Trophoblast cell (in vitro differentiated cells and primary cell): Measurements from ENCODE around the gene AFG1L.

ENCODE experiments used
- DNase-seq, 2 donors: peaks; one replicate each; pipeline ENCODE4 v3.0.0-alpha.2; 2016
- H2AFZ ChIP-seq: 2 replicates; pipeline ENCODE4 v1.6.1; 2013; ENCODE audit warnings: low read length, moderate library complexity, mild to moderate bottlenecking; ENCODE audit not compliant: insufficient read depth, poor library complexity
- H2AK5ac ChIP-seq: 2 replicates; pipeline ENCODE4 v1.6.1; 2013; ENCODE audit warnings: mild to moderate bottlenecking, low read length
- H2BK120ac ChIP-seq: 2 replicates; pipeline ENCODE4 v1.6.1; 2013; ENCODE audit warnings: low read length, mild to moderate bottlenecking, moderate library complexity; ENCODE audit not compliant: insufficient read depth, poor library complexity
- H2BK12ac ChIP-seq: 2 replicates; pipeline ENCODE4 v1.6.1; 2013; ENCODE audit warnings: mild to moderate bottlenecking, low read length, moderate library complexity
- H2BK5ac ChIP-seq: 2 replicates; pipeline ENCODE4 v1.6.1; 2013; ENCODE audit warnings: low read length, low read depth, moderate library complexity, mild to moderate bottlenecking; ENCODE audit not compliant: poor library complexity
- H3K14ac ChIP-seq: 2 replicates; pipeline ENCODE4 v1.6.1; 2013; ENCODE audit warnings: mild to moderate bottlenecking, low read length
- H3K18ac ChIP-seq: 2 replicates; pipeline ENCODE4 v1.6.1; 2013; ENCODE audit warnings: mild to moderate bottlenecking, low read length
- H3K23ac ChIP-seq: 2 replicates; pipeline ENCODE4 v1.6.1; 2013; ENCODE audit warnings: low read length
- H3K27ac ChIP-seq: 2 replicates; pipeline ENCODE4 v1.5.1; 2013; ENCODE audit warnings: low read depth, mild to moderate bottlenecking, inconsistent platforms, low read length, moderate library complexity
- H3K27me3 ChIP-seq: 2 replicates; pipeline ENCODE4 v1.6.1; 2013; ENCODE audit warnings: inconsistent platforms, mild to moderate bottlenecking, low read length, moderate library complexity; ENCODE audit not compliant: insufficient read depth
- H3K36me3 ChIP-seq, 2 experiments: 1 replicate in 1 of 2; 2 replicates in 1 of 2; pipeline ENCODE4 v1.6.1; 2013; ENCODE audit warnings: low read length in 2 of 2, mild to moderate bottlenecking in 2 of 2, moderate library complexity in 1 of 2; ENCODE audit not compliant: insufficient read depth in 2 of 2, control insufficient read depth in 1 of 2
- H3K4ac ChIP-seq: 2 replicates; pipeline ENCODE4 v1.6.1; 2013; ENCODE audit warnings: low read depth, mild to moderate bottlenecking, low read length, moderate library complexity
- H3K4me1 ChIP-seq, 2 experiments: 1 replicate in 1 of 2; 2 replicates in 1 of 2; pipeline ENCODE4 v1.6.1; 2013; ENCODE audit warnings: low read length in 2 of 2, mild to moderate bottlenecking in 2 of 2, moderate library complexity in 1 of 2; ENCODE audit not compliant: insufficient read depth in 2 of 2, control insufficient read depth in 1 of 2
- H3K4me2 ChIP-seq: 2 replicates; pipeline ENCODE4 v1.6.1; 2013; ENCODE audit warnings: inconsistent platforms, mild to moderate bottlenecking, low read length, moderate library complexity
- H3K4me3 ChIP-seq: 2 replicates; pipeline ENCODE4 v1.5.1; 2013; ENCODE audit warnings: mild to moderate bottlenecking, low read depth, low read length, inconsistent platforms
- H3K79me1 ChIP-seq: one replicate; pipeline ENCODE4 v1.6.1; 2013; ENCODE audit warnings: low read length
- H3K79me2 ChIP-seq: 2 replicates; pipeline ENCODE4 v1.6.1; 2013; ENCODE audit warnings: low read length, mild to moderate bottlenecking; ENCODE audit not compliant: control insufficient read depth, insufficient read depth, poor library complexity
- H3K9ac ChIP-seq: 2 replicates; pipeline ENCODE4 v1.6.1; 2013; ENCODE audit warnings: mild to moderate bottlenecking, low read length
- H3K9me3 ChIP-seq: 2 replicates; pipeline ENCODE4 v1.6.1; 2013; ENCODE audit warnings: low read depth, mild to moderate bottlenecking, control low read depth, inconsistent platforms, low read length; ENCODE audit not compliant: insufficient read depth
- H4K12ac ChIP-seq: 2 replicates; pipeline ENCODE4 v1.6.1; 2013; ENCODE audit warnings: low read depth, mild to moderate bottlenecking, low read length, moderate library complexity
- H4K8ac ChIP-seq: 2 replicates; pipeline ENCODE4 v1.6.1; 2013; ENCODE audit warnings: low read depth, mild to moderate bottlenecking, low read length, moderate library complexity
- H4K91ac ChIP-seq: one replicate; pipeline ENCODE4 v1.6.1; 2013; ENCODE audit warnings: low read depth, mild to moderate bottlenecking, low read length, moderate library complexity
- WGBS: extraction: QIAGEN DNeasy Blood & Tissue Kit; methylation state at CpG from one replicate; pipeline ENCODE4 v1.1.7; 2013; ENCODE audit warnings: missing lambda C conversion rate; ENCODE audit not compliant: insufficient read length, insufficient coverage; ENCODE audit errors: extremely low coverage; 5-methylcytosine and 5-hydroxymethylcytosine counted together

AFG1L gene

GRCh38 chr6:108473197-108473596 is 178.3 kb downstream of the AFG1L start:
- H2BK12ac ChIP-seq = no peak overlapping the region
- no peak overlapping the region for H3K18ac ChIP-seq
- H3K23ac ChIP-seq = no peak overlapping the region
- H4K12ac ChIP-seq = no peak overlapping the region
- no peak overlapping the region for H3K4me2 ChIP-seq
- H3K79me1 ChIP-seq = no peaks in the 10 kb centered on the region
- H2AK5ac ChIP-seq = no peak overlapping the region
- H3K9me3 ChIP-seq = no peaks in the 10 kb centered on the region
- no CpG with 5 or more reads among the region's 2 CpGs for WGBS
- H3K4me3 ChIP-seq = no peak overlapping the region
- H4K8ac ChIP-seq = no peak overlapping the region
- H3K36me3 ChIP-seq = no peaks in the 10 kb centered on the region
- no peak overlapping the region for H2BK120ac ChIP-seq
- H2AFZ ChIP-seq = no peak overlapping the region
- H3K79me2 ChIP-seq = no peaks in the 10 kb centered on the region
- H3K27me3 ChIP-seq = no peaks in the 10 kb centered on the region
- H3K4ac ChIP-seq = no peak overlapping the region
- H2BK5ac ChIP-seq = no peak overlapping the region
- no peak overlapping the region for H3K9ac ChIP-seq
- H3K4me1 ChIP-seq = no peaks in the 10 kb centered on the region
- no peak overlapping the region for H4K91ac ChIP-seq
- H3K14ac ChIP-seq = no peak overlapping the region
- no peak for DNase-seq
- H3K27ac ChIP-seq = no peak overlapping the region

- Histone ChIP-seq H2BK120ac (no peak overlapping the region), H4K12ac (no peak overlapping the region), H3K79me1 (no peaks in the 10 kb centered on the region), H3K14ac (no peak overlapping the region), H3K4me2 (no peak overlapping the region), H3K4ac (no peak overlapping the region), H3K9me3 (no peaks in the 10 kb centered on the region), H2AFZ (no peak overlapping the region), H3K36me3 (peaks cover 0 to 2% of the 10 kb centered on the region in 2 experiments), H3K27me3 (no peaks in the 10 kb centered on the region), H3K4me1 (no peaks in the 10 kb centered on the region), H4K91ac (no peak overlapping the region), H4K8ac (no peak overlapping the region), H3K27ac (no peak overlapping the region), H3K79me2 (no peaks in the 10 kb centered on the region), H2BK5ac (no peak overlapping the region), H3K18ac (no peak overlapping the region), H2BK12ac (no peak overlapping the region), H2AK5ac (no peak overlapping the region), H3K9ac (no peak overlapping the region), H3K4me3 (no peak overlapping the region), H3K23ac (no peak overlapping the region)
- no peak for DNase-seq
- WGBS = no CpG with 5 or more reads among the region's 2 CpGs
Observed at GRCh38 chr6:108476376-108476775, 181.5 kb downstream of the AFG1L start.

GRCh38 chr6:108476847-108477430 is 182.1 kb downstream of the AFG1L start:
- DNase-seq = no peak
- no peak overlapping the region for H3K14ac ChIP-seq
- H2BK12ac ChIP-seq = no peak overlapping the region
- H4K8ac ChIP-seq = no peak overlapping the region
- no peak overlapping the region for H3K23ac ChIP-seq
- H3K79me2 ChIP-seq = no peaks in the 10 kb centered on the region
- H3K27me3 ChIP-seq = no peaks in the 10 kb centered on the region
- no peak overlapping the region for H4K91ac ChIP-seq
- H2BK5ac ChIP-seq = no peak overlapping the region
- H2BK120ac ChIP-seq = no peak overlapping the region
- H3K27ac ChIP-seq = no peak overlapping the region
- H3K79me1 ChIP-seq = no peaks in the 10 kb centered on the region
- no peak overlapping the region for H3K4ac ChIP-seq
- no peak overlapping the region for H3K4me3 ChIP-seq
- WGBS = no CpG with 5 or more reads among the region's 8 CpGs
- H3K9ac ChIP-seq = no peak overlapping the region
- no peak overlapping the region for H3K18ac ChIP-seq
- H3K4me2 ChIP-seq = no peak overlapping the region
- no peak overlapping the region for H2AK5ac ChIP-seq
- no peak overlapping the region for H2AFZ ChIP-seq
- no peak overlapping the region for H4K12ac ChIP-seq
- no peaks in the 10 kb centered on the region for H3K9me3 ChIP-seq
- H3K4me1 ChIP-seq = no peaks in the 10 kb centered on the region
- peaks cover 0 to 2% of the 10 kb centered on the region in 2 experiments for H3K36me3 ChIP-seq

- H3K79me1 ChIP-seq = no peaks in the 10 kb centered on the region
- H3K9ac ChIP-seq = no peak overlapping the region
- no peak for DNase-seq
- no peak overlapping the region for H4K8ac ChIP-seq
- H3K4me1 ChIP-seq = no peaks in the 10 kb centered on the region
- no CpG with 5 or more reads among the region's 2 CpGs for WGBS
- H2AFZ ChIP-seq = no peak overlapping the region
- no peak overlapping the region for H3K4me2 ChIP-seq
- H4K91ac ChIP-seq = no peak overlapping the region
- no peak overlapping the region for H2BK120ac ChIP-seq
- no peak overlapping the region for H4K12ac ChIP-seq
- peaks cover 0 to 2% of the 10 kb centered on the region in 2 experiments for H3K36me3 ChIP-seq
- H3K23ac ChIP-seq = no peak overlapping the region
- H3K4me3 ChIP-seq = no peak overlapping the region
- no peak overlapping the region for H2BK12ac ChIP-seq
- H3K14ac ChIP-seq = no peak overlapping the region
- H3K9me3 ChIP-seq = no peaks in the 10 kb centered on the region
- no peak overlapping the region for H2BK5ac ChIP-seq
- H2AK5ac ChIP-seq = no peak overlapping the region
- H3K27ac ChIP-seq = no peak overlapping the region
- no peak overlapping the region for H3K4ac ChIP-seq
- no peak overlapping the region for H3K18ac ChIP-seq
- no peaks in the 10 kb centered on the region for H3K79me2 ChIP-seq
- H3K27me3 ChIP-seq = no peaks in the 10 kb centered on the region
Observed at GRCh38 chr6:108482559-108482958, 187.7 kb downstream of the AFG1L start.
